ENCODE measurements around the gene FSTL5.

Gene FSTL5

GRCh38 chr4:161657616-161658015 is 506.2 kb downstream of the FSTL5 start:
- TF ChIP-seq CTCF (IDR thresholded peaks at IDR 0.05; ENCODE audit: insufficient read depth, low read length, missing control alignments) = no peak
- no peak for DNase-seq (ENCODE audit: low read depth, low spot score)
- H3K4me3 ChIP-seq (ENCODE audit: low read depth, low read length) = no peak overlapping the region
- CTCF ChIA-PET = no interaction called here
- POLR2A ChIA-PET = no interaction called here

DNA sequence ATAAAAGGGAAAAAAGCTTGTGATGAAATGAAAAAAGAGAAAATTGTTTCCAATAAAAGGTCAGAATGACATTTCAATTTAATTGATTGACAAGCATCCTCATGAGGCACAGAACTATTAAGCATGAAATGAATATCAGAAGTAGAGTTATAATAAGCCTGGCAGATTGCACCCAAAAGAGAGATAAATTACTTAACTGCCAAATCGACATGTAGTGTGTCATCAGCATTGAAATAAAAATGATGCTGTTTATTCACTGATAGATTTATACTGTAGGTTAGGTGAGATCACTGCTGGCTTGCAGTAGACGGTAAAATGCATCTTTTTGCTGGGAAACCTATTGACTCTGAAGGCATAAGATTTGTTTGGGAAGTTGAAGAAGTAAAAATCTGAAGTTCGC is 507.2 kb downstream of the FSTL5 start:
- ChIA-PET CTCF (no interaction called here), POLR2A (no interaction called here)

GRCh38 chr4:161655148-161655547 is 508.7 kb downstream of the FSTL5 start:
- H3K4me3 ChIP-seq (ENCODE audit: low read depth, low read length) = no peak overlapping the region
- ChIA-PET CTCF (no interaction called here), POLR2A (no interaction called here)
- DNase-seq (ENCODE audit: low read depth, low spot score) = no peak
- TF ChIP-seq CTCF (IDR thresholded peaks at IDR 0.05; ENCODE audit: insufficient read depth, low read length, missing control alignments) = no peak

More for the DNA sequence above, 507.2 kb downstream of the FSTL5 start:
- no peak overlapping the region for H3K4me3 ChIP-seq (ENCODE audit: low read depth, low read length)
- TF ChIP-seq CTCF (IDR thresholded peaks at IDR 0.05; ENCODE audit: insufficient read depth, low read length, missing control alignments) = no peak
- no peak for DNase-seq (ENCODE audit: low read depth, low spot score)

DNA sequence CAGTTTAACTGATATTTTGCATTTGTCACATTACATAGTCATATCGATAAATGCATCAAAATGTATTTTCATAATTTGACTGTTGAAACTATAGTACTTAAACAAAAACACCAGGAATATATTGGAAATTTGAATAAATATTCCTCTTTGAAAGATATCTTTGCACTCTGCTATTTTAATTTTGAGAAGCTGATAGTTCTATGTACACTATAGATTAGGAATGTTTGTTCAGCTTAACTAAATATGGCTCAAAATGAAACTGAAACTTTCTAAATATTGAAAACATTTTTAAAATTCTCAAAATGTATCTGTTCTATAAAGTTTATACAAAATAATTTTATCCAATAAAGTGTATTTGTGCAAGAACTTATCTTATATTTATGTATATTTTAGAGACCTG is 510.1 kb downstream of the FSTL5 start:
- DNase-seq (ENCODE audit: low read depth, low spot score) = no peak
- ChIA-PET POLR2A (no interaction called here), CTCF (no interaction called here)
- H3K4me3 ChIP-seq (ENCODE audit: low read depth, low read length) = no peak overlapping the region
- TF ChIP-seq CTCF (IDR thresholded peaks at IDR 0.05; ENCODE audit: insufficient read depth, low read length, missing control alignments) = no peak

- ChIA-PET POLR2A (no interaction called here), CTCF (no interaction called here)
- DNase-seq (ENCODE audit: low read depth, low spot score) = no peak
- H3K4me3 ChIP-seq (ENCODE audit: low read depth, low read length) = no peak overlapping the region
- no peak for TF ChIP-seq CTCF (IDR thresholded peaks at IDR 0.05; ENCODE audit: insufficient read depth, low read length, missing control alignments)
Observed at GRCh38 chr4:161651586-161651985, 512.2 kb downstream of the FSTL5 start.

DNA sequence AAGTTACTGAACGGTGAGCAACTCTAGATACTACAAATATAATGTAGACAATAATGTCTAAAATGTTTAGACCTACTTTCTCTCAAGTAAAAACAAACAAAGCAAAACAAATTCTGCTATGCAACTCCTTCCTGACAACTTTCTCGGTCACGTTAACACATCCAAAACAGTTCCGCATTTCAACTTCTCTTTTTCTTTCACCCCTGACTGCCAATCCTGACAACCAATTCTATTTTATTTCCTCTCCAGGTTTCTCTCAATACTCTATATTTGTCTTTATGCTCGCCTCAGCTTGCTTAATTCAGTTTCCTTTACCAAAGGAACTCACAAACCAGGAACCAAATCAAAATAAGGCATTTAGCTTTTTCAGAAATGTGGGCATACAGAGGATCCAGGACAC is 513.0 kb downstream of the FSTL5 start:
- DNase-seq (ENCODE audit: low read depth, low spot score) = no peak
- POLR2A ChIA-PET = no interaction called here
- CTCF ChIA-PET = no interaction called here
- no peak overlapping the region for H3K4me3 ChIP-seq (ENCODE audit: low read depth, low read length)
- TF ChIP-seq CTCF (IDR thresholded peaks at IDR 0.05; ENCODE audit: insufficient read depth, low read length, missing control alignments) = no peak

All from AG04449 (cell line).